ENCODE data around the gene COL27A1. TPM values are rescaled to one million over a fixed set of nuclear protein-coding genes. Genes with fewer than 3 reads are reported as not detected.

Gene COL27A1
- total and polyA plus RNA-seq, 2 donors = 8.1 to 21.5 TPM

DNA sequence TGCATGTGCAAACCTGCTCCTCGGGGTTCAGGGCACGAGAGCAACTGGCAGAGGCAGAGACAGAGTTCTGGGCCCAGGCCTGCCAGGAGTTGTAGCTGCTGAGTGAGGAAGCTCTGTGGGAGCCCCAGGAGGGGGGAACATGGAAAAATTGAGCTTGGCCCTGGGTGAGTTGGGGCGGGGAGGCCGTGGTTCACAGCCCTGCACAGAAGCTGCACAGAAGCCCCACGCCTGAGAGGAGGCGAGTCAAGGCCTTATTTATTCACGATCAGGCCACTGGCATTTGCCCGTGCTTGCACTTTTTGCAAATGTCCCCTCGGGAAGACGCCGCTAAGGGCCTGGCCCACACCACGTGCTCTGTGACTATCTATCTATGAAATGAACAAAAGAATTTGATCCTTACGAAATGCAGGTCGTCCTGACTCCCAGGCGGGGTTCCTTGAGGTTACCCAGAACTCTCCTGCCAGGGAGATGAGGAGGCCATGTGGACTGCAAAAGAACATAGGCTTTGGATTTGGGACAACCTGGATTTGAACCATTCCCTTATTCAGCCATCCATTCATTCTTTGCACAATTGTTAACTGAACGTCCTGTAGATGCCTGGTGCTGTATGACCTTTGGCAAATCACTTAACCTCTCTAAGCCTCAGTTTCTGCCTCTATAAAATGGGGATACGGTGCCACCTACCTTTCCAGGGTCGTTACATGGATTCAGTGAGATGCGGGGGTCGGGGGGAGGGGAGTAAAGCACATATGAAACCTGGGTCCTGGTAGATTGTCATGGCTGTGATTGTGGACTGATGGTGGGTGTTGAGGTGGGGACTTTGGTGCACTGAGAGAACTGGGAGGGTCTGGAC lies 17.9 kb downstream of the COL27A1 start:
- DNase-seq (ENCODE audit: extremely low spot score) = no peak
- H3K4me3 ChIP-seq (ENCODE audit: low read depth, low read length) = no peak overlapping the region
- 58% methylated on average over 20 of the region's 20 CpGs for WGBS
- H3K27ac ChIP-seq (ENCODE audit: low read depth) = no peak overlapping the region
- H3K36me3 ChIP-seq (ENCODE audit: insufficient read depth) = no peaks in the 10 kb centered on the region
- no peaks in the 10 kb centered on the region for H3K4me1 ChIP-seq (ENCODE audit: insufficient read depth)

GRCh38 chr9:114174557-114174875 lies 19.2 kb downstream of the COL27A1 start:
- Histone ChIP-seq H3K36me3 (ENCODE audit: insufficient read depth) (no peaks in the 10 kb centered on the region), H3K4me3 (ENCODE audit: low read depth, low read length) (no peak overlapping the region), H3K27ac (ENCODE audit: low read depth) (no peak overlapping the region), H3K4me1 (ENCODE audit: insufficient read depth) (no peaks in the 10 kb centered on the region)
- WGBS = 79% methylated on average over 3 of the region's 3 CpGs
- DNase-seq (ENCODE audit: extremely low spot score) = no peak

GRCh38 chr9:114174876-114175771 lies 19.8 kb downstream of the COL27A1 start:
- H3K27ac ChIP-seq (ENCODE audit: low read depth) = no peak overlapping the region
- H3K36me3 ChIP-seq (ENCODE audit: insufficient read depth) = no peaks in the 10 kb centered on the region
- H3K4me3 ChIP-seq (ENCODE audit: low read depth, low read length) = no peak overlapping the region
- WGBS = 49% methylated on average over 26 of the region's 26 CpGs
- H3K4me1 ChIP-seq (ENCODE audit: insufficient read depth) = no peaks in the 10 kb centered on the region
- DNase-seq (ENCODE audit: extremely low spot score) = no peak

- DNase-seq (ENCODE audit: extremely low spot score) = no peak
Measured at GRCh38 chr9:114176624-114177291, 21.4 kb downstream of the COL27A1 start.

GRCh38 chr9:114177423-114178064 lies 22.2 kb downstream of the COL27A1 start:
- no peak for DNase-seq (ENCODE audit: extremely low spot score)
- 39% methylated on average over 6 of the region's 6 CpGs for WGBS
- no peak overlapping the region for H3K4me3 ChIP-seq (ENCODE audit: low read depth, low read length)
- no peaks in the 10 kb centered on the region for H3K4me1 ChIP-seq (ENCODE audit: insufficient read depth)
- no peaks in the 10 kb centered on the region for H3K36me3 ChIP-seq (ENCODE audit: insufficient read depth)
- no peak overlapping the region for H3K27ac ChIP-seq (ENCODE audit: low read depth)

More at GRCh38 chr9:114176624-114177291, 21.4 kb downstream of the COL27A1 start:
- Histone ChIP-seq H3K36me3 (ENCODE audit: insufficient read depth) (no peaks in the 10 kb centered on the region), H3K4me3 (ENCODE audit: low read depth, low read length) (no peak overlapping the region), H3K27ac (ENCODE audit: low read depth) (no peak overlapping the region), H3K4me1 (ENCODE audit: insufficient read depth) (no peaks in the 10 kb centered on the region)
- WGBS = 64% methylated on average over 11 of the region's 11 CpGs

DNA sequence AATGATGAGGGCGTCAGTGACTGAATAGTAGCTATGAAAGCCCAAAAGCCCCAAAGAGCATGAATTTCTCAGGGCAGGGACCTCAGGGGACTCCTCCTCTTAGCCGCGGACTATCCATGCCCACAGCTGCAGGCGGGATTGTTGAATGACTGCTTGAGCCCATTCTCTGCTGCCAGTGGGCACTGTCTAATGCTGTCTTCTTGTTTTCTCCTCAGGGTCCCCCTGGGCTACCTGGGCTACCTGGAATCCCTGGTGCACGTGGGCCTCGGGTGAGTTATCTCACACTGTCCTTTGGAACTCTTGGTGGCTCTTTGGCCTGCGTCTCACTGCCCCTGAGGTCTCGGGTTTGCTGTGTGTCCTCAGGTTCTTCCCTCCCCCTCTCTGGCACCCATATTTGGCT lies 22.7 kb downstream of the COL27A1 start:
- no peak overlapping the region for H3K27ac ChIP-seq (ENCODE audit: low read depth)
- H3K4me1 ChIP-seq (ENCODE audit: insufficient read depth) = no peaks in the 10 kb centered on the region

DNA sequence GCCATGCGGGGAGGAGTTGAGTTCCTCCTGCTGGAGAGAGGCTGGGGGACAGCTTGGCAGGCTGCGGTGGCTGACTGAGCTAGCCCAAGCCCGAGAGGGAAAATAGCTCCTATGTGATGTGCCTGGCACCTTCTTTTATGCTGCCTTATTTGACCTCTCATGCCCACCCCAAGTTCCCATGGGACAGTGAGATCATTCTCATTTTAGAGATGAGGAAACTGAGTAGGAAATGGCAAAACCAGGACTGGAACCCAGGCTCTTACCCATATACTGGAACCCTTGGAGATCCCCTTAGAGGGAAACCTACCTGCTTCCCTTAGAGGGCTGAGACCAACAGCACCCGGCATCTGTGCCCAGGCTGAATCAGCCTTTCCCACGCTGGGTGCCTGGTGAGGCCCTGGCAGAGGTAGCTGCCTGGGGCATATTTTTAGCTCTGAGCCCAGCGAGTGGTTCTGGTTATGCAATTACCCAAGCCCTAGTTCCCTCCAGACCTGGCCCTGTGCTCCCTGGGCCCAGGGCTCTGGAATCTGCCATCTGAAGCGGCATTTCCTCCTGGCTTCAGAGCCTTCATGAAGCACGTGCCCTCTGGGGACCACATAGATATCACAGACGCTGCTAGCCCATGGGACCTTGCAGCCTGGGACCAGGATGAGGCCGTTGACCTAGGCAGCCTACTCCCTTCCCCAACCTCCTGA lies 23.6 kb downstream of the COL27A1 start:
- Histone ChIP-seq H3K4me3 (ENCODE audit: low read depth, low read length) (no peak overlapping the region), H3K27ac (ENCODE audit: low read depth) (no peak overlapping the region)
- WGBS = 83% methylated on average over 10 of the region's 10 CpGs

More for the DNA sequence above, 22.7 kb downstream of the COL27A1 start:
- no peak for DNase-seq (ENCODE audit: extremely low spot score)
- WGBS = 84% methylated on average over 8 of the region's 8 CpGs
- no peak overlapping the region for H3K4me3 ChIP-seq (ENCODE audit: low read depth, low read length)
- H3K36me3 ChIP-seq (ENCODE audit: insufficient read depth) = no peaks in the 10 kb centered on the region

GRCh38 chr9:114179516-114179915 lies 24.2 kb downstream of the COL27A1 start:
- Histone ChIP-seq H3K27ac (ENCODE audit: low read depth) (no peak overlapping the region), H3K4me3 (ENCODE audit: low read depth, low read length) (no peak overlapping the region), H3K4me1 (ENCODE audit: insufficient read depth) (no peaks in the 10 kb centered on the region), H3K36me3 (ENCODE audit: insufficient read depth) (no peaks in the 10 kb centered on the region)
- DNase-seq (ENCODE audit: extremely low spot score) = no peak
- 94% methylated on average over 2 of the region's 2 CpGs for WGBS

More for the DNA sequence above, 23.6 kb downstream of the COL27A1 start:
- Histone ChIP-seq H3K36me3 (ENCODE audit: insufficient read depth) (no peaks in the 10 kb centered on the region), H3K4me1 (ENCODE audit: insufficient read depth) (no peaks in the 10 kb centered on the region)
- DNase-seq (ENCODE audit: extremely low spot score) = no peak

- H3K4me1 ChIP-seq (ENCODE audit: insufficient read depth) = no peaks in the 10 kb centered on the region
- 20% methylated on average over 14 of the region's 14 CpGs for WGBS
- no peak overlapping the region for H3K27ac ChIP-seq (ENCODE audit: low read depth)
- no peak overlapping the region for H3K4me3 ChIP-seq (ENCODE audit: low read depth, low read length)
- DNase-seq (ENCODE audit: extremely low spot score) = peak; percentile 78
- H3K36me3 ChIP-seq (ENCODE audit: insufficient read depth) = no peaks in the 10 kb centered on the region
Measured at GRCh38 chr9:114180696-114181606, 25.6 kb downstream of the COL27A1 start.

DNA sequence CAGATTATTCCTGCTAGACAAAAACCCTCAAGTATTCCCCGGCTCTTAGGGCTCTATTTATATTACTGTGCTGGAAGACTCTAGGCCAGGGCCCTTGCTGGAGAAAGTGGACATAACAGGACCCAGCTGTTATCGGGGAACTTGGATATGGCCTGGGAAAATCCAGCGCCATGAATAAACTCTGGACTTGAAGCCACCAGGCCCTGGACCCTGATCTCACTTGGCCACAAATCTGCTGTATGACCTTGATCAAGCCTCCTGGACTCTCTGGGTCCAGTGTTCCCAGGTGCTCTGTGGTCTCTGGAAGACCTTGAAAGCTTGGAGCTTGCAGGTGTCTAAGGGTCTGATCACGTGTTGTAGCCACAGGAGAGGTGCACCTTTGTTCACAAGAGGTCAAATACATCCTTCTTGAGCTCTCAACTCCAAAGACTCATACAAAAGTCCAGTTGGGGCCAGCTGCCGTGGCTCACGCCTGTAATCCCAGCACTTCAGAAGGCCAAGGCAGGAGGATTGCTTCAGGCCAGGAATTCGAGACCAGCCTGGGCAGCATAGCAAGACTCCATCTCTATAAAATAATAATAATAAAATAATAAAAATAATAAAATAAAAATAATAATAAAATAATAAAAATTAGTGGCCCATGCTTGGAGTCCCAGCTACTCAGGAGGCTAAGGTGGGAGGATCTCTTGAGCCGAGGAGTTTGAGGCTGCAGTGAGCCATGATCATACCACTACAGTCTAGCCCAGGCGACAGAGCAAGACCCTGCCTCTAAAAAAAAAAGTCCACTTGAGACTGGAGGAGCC lies 26.5 kb downstream of the COL27A1 start:
- Histone ChIP-seq H3K36me3 (ENCODE audit: insufficient read depth) (no peaks in the 10 kb centered on the region), H3K4me3 (ENCODE audit: low read depth, low read length) (no peak overlapping the region), H3K4me1 (ENCODE audit: insufficient read depth) (no peaks in the 10 kb centered on the region), H3K27ac (ENCODE audit: low read depth) (no peak overlapping the region)
- no peak for DNase-seq (ENCODE audit: extremely low spot score)
- WGBS = 65% methylated on average over 9 of the region's 9 CpGs

GRCh38 chr9:114183006-114183405 lies 27.7 kb downstream of the COL27A1 start:
- Histone ChIP-seq H3K4me3 (ENCODE audit: low read depth, low read length) (no peak overlapping the region), H3K27ac (ENCODE audit: low read depth) (no peak overlapping the region), H3K4me1 (ENCODE audit: insufficient read depth) (no peaks in the 10 kb centered on the region), H3K36me3 (ENCODE audit: insufficient read depth) (no peaks in the 10 kb centered on the region)
- no peak for DNase-seq (ENCODE audit: extremely low spot score)
- 89% methylated on average over 6 of the region's 6 CpGs for WGBS
